ENCODE data around the gene NACAD. TPM values are rescaled to one million over a fixed set of nuclear protein-coding genes. Genes with fewer than 3 reads are reported as not detected.

The NACAD gene
- total and polyA plus RNA-seq, 2 experiments from 2014 or later, result 1.4 to 3.9 TPM

GRCh38 chr7:45080958-45081669 lies 7.7 kb downstream of the NACAD start:
- WGBS (ENCODE audit: low lambda C conversion rate, missing lambda C conversion rate), result 92% methylated on average over 14 of the region's 14 CpGs

GRCh38 chr7:45080265-45080957 lies 8.4 kb downstream of the NACAD start:
- no peaks in the 10 kb centered on the region for H3K27me3 ChIP-seq
- no peak overlapping the region for H3K27ac ChIP-seq
- no peaks in the 10 kb centered on the region for H3K9me3 ChIP-seq (ENCODE audit: low read depth)
- H2AFZ ChIP-seq, result no peak overlapping the region
- 93% methylated on average over 16 of the region's 17 CpGs for WGBS (ENCODE audit: low lambda C conversion rate, missing lambda C conversion rate)
- H3K4me2 ChIP-seq, result no peak overlapping the region
- H3K36me3 ChIP-seq (replicated peaks; ENCODE audit: insufficient read depth, low read depth), result no peaks in the 10 kb centered on the region
- H4K20me1 ChIP-seq (ENCODE audit: insufficient read depth, poor library complexity, severe bottlenecking), result no peaks in the 10 kb centered on the region
- H3K79me2 ChIP-seq, result no peaks in the 10 kb centered on the region
- H3K4me1 ChIP-seq (ENCODE audit: insufficient read depth), result no peaks in the 10 kb centered on the region
- DNase-seq (ENCODE audit: low spot score), result no peak
- no peak overlapping the region for H3K4me3 ChIP-seq
- H3K9me2 ChIP-seq (replicated peaks; ENCODE audit: insufficient read depth), result no peaks in the 10 kb centered on the region
- TF ChIP-seq EZH2 (IDR thresholded peaks at IDR 0.05; ENCODE audit: borderline replicate concordance) (no peak), CTCF (IDR thresholded peaks at IDR 0.05; ENCODE audit: poor library complexity) (no peak), EZH2phosphoT487 (IDR thresholded peaks at IDR 0.05; ENCODE audit: low read depth, severe bottlenecking, unreplicated experiment) (no peak)

More at GRCh38 chr7:45080958-45081669, 7.7 kb downstream of the NACAD start:
- H2AFZ ChIP-seq, result no peak overlapping the region
- no peak overlapping the region for H3K27ac ChIP-seq
- H3K9me3 ChIP-seq (ENCODE audit: low read depth), result no peaks in the 10 kb centered on the region
- H3K4me3 ChIP-seq, result no peak overlapping the region
- H3K79me2 ChIP-seq, result no peaks in the 10 kb centered on the region
- H3K4me1 ChIP-seq (ENCODE audit: insufficient read depth), result no peaks in the 10 kb centered on the region
- no peaks in the 10 kb centered on the region for H3K9me2 ChIP-seq (replicated peaks; ENCODE audit: insufficient read depth)
- H3K36me3 ChIP-seq (replicated peaks; ENCODE audit: insufficient read depth, low read depth), result no peaks in the 10 kb centered on the region
- H4K20me1 ChIP-seq (ENCODE audit: insufficient read depth, poor library complexity, severe bottlenecking), result no peaks in the 10 kb centered on the region
- no peak overlapping the region for H3K4me2 ChIP-seq
- TF ChIP-seq EZH2 (IDR thresholded peaks at IDR 0.05; ENCODE audit: borderline replicate concordance) (no peak), CTCF (IDR thresholded peaks at IDR 0.05; ENCODE audit: poor library complexity) (no peak), EZH2phosphoT487 (IDR thresholded peaks at IDR 0.05; ENCODE audit: low read depth, severe bottlenecking, unreplicated experiment) (no peak)
- H3K27me3 ChIP-seq, result no peaks in the 10 kb centered on the region
- no peak for DNase-seq (ENCODE audit: low spot score)

DNA sequence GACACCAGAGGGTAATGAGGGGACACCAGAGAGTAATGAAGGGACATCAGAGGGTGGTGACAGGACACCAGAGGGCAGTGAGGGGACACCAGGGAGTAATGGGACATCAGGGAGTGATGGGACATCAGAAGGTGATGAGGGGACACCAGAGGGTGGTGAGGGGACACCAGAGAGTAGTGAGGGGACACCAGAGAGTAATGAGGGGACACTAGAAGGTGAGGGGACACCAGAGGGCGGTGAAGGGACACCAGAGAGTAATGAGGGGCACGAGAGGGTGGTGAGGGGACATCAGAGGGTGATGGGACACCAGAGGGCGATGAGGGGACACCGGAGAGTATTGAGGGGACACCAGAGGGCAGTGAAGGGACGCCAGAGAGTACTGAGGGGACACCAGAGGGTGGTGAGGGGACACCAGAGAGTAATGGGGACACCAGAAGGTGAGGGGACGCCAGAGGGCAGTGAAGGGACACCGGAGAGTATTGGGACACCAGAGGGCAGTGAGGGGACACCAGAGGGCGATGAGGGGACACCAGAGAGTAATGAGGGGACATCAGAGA lies 10.6 kb downstream of the NACAD start:
- no peaks in the 10 kb centered on the region for H3K36me3 ChIP-seq (replicated peaks; ENCODE audit: insufficient read depth, low read depth)
- H3K4me3 ChIP-seq, result no peak overlapping the region
- DNase-seq (ENCODE audit: low spot score), result no peak
- no peaks in the 10 kb centered on the region for H3K4me1 ChIP-seq (ENCODE audit: insufficient read depth)
- no peaks in the 10 kb centered on the region for H3K79me2 ChIP-seq
- TF ChIP-seq EZH2phosphoT487 (IDR thresholded peaks at IDR 0.05; ENCODE audit: low read depth, severe bottlenecking, unreplicated experiment), result no peak
- no peak for TF ChIP-seq CTCF (IDR thresholded peaks at IDR 0.05; ENCODE audit: poor library complexity)
- no peak for TF ChIP-seq EZH2 (IDR thresholded peaks at IDR 0.05; ENCODE audit: borderline replicate concordance)
- H3K4me2 ChIP-seq, result no peak overlapping the region
- H3K27me3 ChIP-seq, result no peaks in the 10 kb centered on the region
- H2AFZ ChIP-seq, result no peak overlapping the region
- H3K9me2 ChIP-seq (replicated peaks; ENCODE audit: insufficient read depth), result no peaks in the 10 kb centered on the region
- WGBS (ENCODE audit: low lambda C conversion rate, missing lambda C conversion rate), result 95% methylated on average over 7 of the region's 8 CpGs
- no peaks in the 10 kb centered on the region for H4K20me1 ChIP-seq (ENCODE audit: insufficient read depth, poor library complexity, severe bottlenecking)
- no peak overlapping the region for H3K27ac ChIP-seq
- H3K9me3 ChIP-seq (ENCODE audit: low read depth), result no peaks in the 10 kb centered on the region
